Nephron progenitor cell (in vitro differentiated cells): Measurements from ENCODE around the gene H2AZ2.

Experiments used
- DNase-seq: peaks from one replicate; pipeline ENCODE4 v3.0.0; 2021
- H3K27ac Mint-ChIP-seq: 2 replicates; pipeline ENCODE4 v1.8.0; 2021; ENCODE audit warnings: mild to moderate bottlenecking, moderate library complexity, mixed read lengths
- H3K27me3 Mint-ChIP-seq: 2 replicates; pipeline ENCODE4 v1.8.0; 2021; ENCODE audit warnings: mild to moderate bottlenecking, low read depth, mixed read lengths; ENCODE audit not compliant: poor library complexity
- H3K36me3 Mint-ChIP-seq: 2 replicates; pipeline ENCODE4 v1.8.0; 2021; ENCODE audit warnings: low read depth, mixed read lengths
- H3K4me1 Mint-ChIP-seq: 2 replicates; pipeline ENCODE4 v1.8.0; 2021; ENCODE audit warnings: mixed read lengths
- H3K4me3 Mint-ChIP-seq: 2 replicates; pipeline ENCODE4 v1.8.0; 2021; ENCODE audit warnings: mild to moderate bottlenecking, moderate library complexity, mixed read lengths
- H3K9me3 Mint-ChIP-seq: 2 replicates; pipeline ENCODE4 v1.8.0; 2021; ENCODE audit warnings: mild to moderate bottlenecking, moderate library complexity, mixed read lengths
- TF ChIP-seq, protein P1 (sequence below): fragments of 200-600 bp; sonication (generic); IDR thresholded peaks from 2 replicates; pipeline ENCODE4 v1.5.0; 2021; ENCODE audit warnings: antibody characterized with exemption

The H2AZ2 gene

DNA sequence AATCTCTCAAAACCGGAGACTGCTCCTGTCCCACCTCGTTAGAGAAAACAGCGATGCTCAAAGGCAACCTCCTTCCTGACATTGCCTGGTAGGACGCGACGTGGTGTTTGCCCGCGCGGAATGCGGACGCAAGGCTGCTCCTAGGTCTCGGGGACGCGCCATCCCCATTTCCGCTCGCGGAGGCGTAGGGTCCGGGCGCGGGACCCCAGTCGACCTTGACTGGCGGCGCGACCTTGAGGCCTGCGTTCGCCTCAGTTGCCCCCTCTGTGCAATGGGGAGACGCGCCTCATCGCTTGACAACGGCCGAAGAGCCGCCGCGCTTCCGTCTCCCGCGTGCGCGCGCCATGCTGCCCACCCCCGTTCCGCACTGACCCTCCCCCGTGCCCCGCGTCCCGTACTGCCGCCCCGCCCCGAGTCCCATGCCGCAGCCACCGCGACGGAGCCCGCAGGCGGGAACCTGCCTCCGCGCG lies 51.8 kb downstream of the H2AZ2 start:
- H3K27ac Mint-ChIP-seq = peak overlapping the region; percentile 96
- H3K36me3 Mint-ChIP-seq = peaks cover 32% of the 10 kb centered on the region
- no peaks in the 10 kb centered on the region for H3K27me3 Mint-ChIP-seq
- TF ChIP-seq, protein P1, sequence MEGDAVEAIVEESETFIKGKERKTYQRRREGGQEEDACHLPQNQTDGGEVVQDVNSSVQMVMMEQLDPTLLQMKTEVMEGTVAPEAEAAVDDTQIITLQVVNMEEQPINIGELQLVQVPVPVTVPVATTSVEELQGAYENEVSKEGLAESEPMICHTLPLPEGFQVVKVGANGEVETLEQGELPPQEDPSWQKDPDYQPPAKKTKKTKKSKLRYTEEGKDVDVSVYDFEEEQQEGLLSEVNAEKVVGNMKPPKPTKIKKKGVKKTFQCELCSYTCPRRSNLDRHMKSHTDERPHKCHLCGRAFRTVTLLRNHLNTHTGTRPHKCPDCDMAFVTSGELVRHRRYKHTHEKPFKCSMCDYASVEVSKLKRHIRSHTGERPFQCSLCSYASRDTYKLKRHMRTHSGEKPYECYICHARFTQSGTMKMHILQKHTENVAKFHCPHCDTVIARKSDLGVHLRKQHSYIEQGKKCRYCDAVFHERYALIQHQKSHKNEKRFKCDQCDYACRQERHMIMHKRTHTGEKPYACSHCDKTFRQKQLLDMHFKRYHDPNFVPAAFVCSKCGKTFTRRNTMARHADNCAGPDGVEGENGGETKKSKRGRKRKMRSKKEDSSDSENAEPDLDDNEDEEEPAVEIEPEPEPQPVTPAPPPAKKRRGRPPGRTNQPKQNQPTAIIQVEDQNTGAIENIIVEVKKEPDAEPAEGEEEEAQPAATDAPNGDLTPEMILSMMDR = no peak
- no peaks in the 10 kb centered on the region for H3K9me3 Mint-ChIP-seq
- DNase-seq = no peak
- H3K4me1 Mint-ChIP-seq = peaks cover 23% of the 10 kb centered on the region
- peak overlapping the region; percentile 99 for H3K4me3 Mint-ChIP-seq

DNA sequence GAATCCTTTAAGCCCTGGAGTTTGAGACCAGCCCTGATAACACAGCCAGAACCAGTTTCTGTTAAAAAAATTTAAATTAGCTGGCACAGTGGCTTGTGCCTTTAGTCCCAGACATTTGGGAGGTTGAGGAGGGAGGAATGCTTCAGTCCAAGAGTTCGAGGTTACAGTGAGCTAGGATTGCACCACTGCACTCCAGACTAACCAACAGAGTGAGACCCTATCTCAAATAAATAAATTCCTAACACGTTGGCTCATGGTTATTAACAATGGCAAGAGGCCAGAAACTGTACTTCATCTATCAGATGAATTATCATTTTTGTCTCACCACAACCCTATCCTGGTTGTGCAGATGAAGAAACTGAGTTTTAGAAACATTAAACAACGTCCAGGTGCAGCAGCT lies 53.6 kb downstream of the H2AZ2 start:
- peaks cover 17% of the 10 kb centered on the region for H3K4me1 Mint-ChIP-seq
- H3K27me3 Mint-ChIP-seq = no peaks in the 10 kb centered on the region
- no peaks in the 10 kb centered on the region for H3K9me3 Mint-ChIP-seq
- no peak for DNase-seq
- H3K36me3 Mint-ChIP-seq = peaks cover 14% of the 10 kb centered on the region
- TF ChIP-seq, protein P1 = no peak
- H3K27ac Mint-ChIP-seq = no peak overlapping the region
- H3K4me3 Mint-ChIP-seq = no peak overlapping the region

DNA sequence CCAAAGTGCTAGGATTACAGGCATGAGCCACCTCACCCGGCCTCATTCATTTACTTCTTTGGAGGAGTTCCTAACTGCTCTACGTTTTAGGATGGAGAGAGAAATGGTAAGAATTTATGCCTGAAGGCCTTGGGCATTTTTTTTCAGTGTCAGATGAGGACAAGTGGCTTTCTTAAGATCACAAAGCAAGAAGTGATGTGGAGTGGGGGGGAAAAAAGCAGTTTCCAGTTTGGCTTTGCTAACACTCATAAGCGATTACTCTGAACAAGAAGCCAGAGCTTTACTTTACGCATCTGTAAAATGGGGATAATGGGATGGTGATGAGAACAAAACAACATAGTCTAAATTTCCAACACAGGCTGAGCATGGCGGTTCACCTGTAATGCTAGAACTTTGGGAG lies 54.0 kb downstream of the H2AZ2 start:
- Mint-ChIP-seq H3K4me1 (peaks cover 15% of the 10 kb centered on the region), H3K36me3 (peaks cover 13% of the 10 kb centered on the region), H3K9me3 (no peaks in the 10 kb centered on the region), H3K27me3 (no peaks in the 10 kb centered on the region), H3K27ac (no peak overlapping the region), H3K4me3 (peak overlapping the region; percentile 4)
- TF ChIP-seq, protein P1 = no peak
- no peak for DNase-seq

DNA sequence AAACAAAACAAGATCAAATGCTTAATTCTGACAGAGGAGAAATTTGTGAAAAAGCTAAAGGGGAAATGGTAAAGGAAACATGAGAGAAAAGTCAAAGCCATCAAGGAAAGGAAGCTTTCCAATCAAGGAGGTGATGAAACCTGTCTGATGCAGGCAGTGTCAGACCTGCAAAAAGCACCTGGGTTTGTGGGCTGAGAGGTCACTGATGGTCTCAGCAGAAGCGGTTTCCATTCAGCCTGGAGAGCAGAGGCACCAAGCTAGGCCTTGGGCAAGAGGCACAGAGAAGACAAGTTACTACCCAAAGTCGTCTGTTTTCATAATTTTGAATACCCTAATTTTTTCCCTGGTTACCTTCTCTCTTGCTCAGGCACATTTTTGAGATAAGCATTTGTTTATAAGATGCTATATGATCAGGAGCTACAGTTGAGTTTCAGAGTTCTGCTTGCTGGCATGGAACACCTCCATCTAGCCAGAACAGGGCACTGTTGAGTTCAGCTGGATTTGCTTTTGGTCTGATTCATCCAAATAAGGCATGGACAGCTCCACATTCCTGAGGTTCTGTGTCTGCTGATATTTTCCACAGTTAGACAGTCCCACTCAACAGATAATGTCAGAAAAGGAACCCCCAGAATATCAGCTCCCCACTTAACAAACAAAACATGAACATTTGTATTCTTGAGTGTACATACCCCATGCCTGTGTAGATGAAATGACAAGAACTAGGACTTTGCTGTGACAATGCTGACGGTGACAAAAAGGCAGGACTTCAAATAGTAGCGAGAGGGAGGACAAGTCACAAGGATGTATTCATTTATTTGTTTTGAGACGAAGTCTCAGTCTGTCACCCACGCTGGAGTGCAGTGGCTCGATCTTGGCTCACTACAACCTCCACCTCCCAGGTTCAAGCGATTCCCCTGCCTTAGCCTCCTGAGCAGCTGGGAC lies 56.3 kb downstream of the H2AZ2 start:
- Mint-ChIP-seq H3K9me3 (no peaks in the 10 kb centered on the region), H3K36me3 (no peaks in the 10 kb centered on the region), H3K4me1 (no peaks in the 10 kb centered on the region), H3K27ac (peak overlapping the region; percentile 43), H3K27me3 (peaks cover 3% of the 10 kb centered on the region), H3K4me3 (no peak overlapping the region)
- no peak for DNase-seq
- TF ChIP-seq, protein P1 = no peak

DNA sequence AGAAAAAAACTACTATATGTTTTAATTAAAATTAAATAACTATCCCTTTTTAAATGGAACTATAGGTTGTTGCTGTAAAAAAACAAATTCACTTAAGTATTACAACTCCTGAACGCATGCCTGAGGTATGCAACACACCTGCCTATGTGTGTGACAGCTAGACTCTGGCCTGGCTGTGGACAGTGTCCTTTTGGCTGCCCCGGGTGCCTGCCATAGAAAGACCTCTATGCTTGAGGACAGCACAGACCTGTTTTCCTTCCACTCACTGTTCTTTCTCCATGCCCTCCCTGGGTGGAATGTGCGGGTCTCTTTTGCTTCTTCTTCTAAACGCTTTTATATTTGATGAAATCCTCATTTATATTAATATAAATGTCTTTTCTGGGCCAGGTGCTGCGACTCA lies 57.9 kb downstream of the H2AZ2 start:
- Mint-ChIP-seq H3K9me3 (peaks cover 2% of the 10 kb centered on the region), H3K36me3 (no peaks in the 10 kb centered on the region), H3K27ac (no peak overlapping the region), H3K4me1 (no peaks in the 10 kb centered on the region), H3K27me3 (peaks cover 3% of the 10 kb centered on the region), H3K4me3 (no peak overlapping the region)
- TF ChIP-seq, protein P1 = no peak
- no peak for DNase-seq
